GM18505 (cell line): ENCODE results near the gene PHKA2.

Experiments used
- ATAC-seq: cut with Tn5 transposase; IDR thresholded peaks from one replicate; pipeline ENCODE4 v1.9.1; 2021; ENCODE audit not compliant: unreplicated experiment
- POLR2A ChIP-seq: IDR thresholded peaks from 4 replicates; pipeline ENCODE4 v1.6.1; 2011; ENCODE audit warnings: borderline replicate concordance; ENCODE audit not compliant: insufficient read depth, insufficient read length; ENCODE audit errors: extremely low read depth

PHKA2 gene

GRCh38 chrX:18929775-18930174 lies 54.1 kb downstream of the PHKA2 start:
- TF ChIP-seq POLR2A: no peak
- ATAC-seq: no peak

- ATAC-seq: no peak
- no peak for TF ChIP-seq POLR2A
These were observed 56.4 kb downstream of the PHKA2 start for GRCh38 chrX:18927558-18927957.

- TF ChIP-seq POLR2A: no peak
- ATAC-seq: no peak
These were observed 59.3 kb downstream of the PHKA2 start for GRCh38 chrX:18924507-18925088.

GRCh38 chrX:18920566-18920965 lies 63.3 kb downstream of the PHKA2 start:
- no peak for TF ChIP-seq POLR2A
- ATAC-seq: no peak

GRCh38 chrX:18920079-18920478 lies 63.8 kb downstream of the PHKA2 start:
- no peak for ATAC-seq
- TF ChIP-seq POLR2A: no peak

- TF ChIP-seq POLR2A: no peak
- ATAC-seq: no peak
These were observed 66.1 kb downstream of the PHKA2 start for GRCh38 chrX:18917831-18918230.

GRCh38 chrX:18906286-18906685 lies 77.6 kb downstream of the PHKA2 start:
- no peak for ATAC-seq
- TF ChIP-seq POLR2A: no peak

GRCh38 chrX:18900401-18900976 lies 83.4 kb downstream of the PHKA2 start:
- ATAC-seq: no peak
- no peak for TF ChIP-seq POLR2A

- no peak for TF ChIP-seq POLR2A
- ATAC-seq: no peak
These were observed 84.0 kb downstream of the PHKA2 start for GRCh38 chrX:18899796-18900380.

- TF ChIP-seq POLR2A: no peak
These were observed 85.4 kb downstream of the PHKA2 start for GRCh38 chrX:18898492-18898891.

GRCh38 chrX:18898091-18898490 lies 85.8 kb downstream of the PHKA2 start:
- ATAC-seq: no peak
- TF ChIP-seq POLR2A: no peak

More at GRCh38 chrX:18898492-18898891, 85.4 kb downstream of the PHKA2 start:
- no peak for ATAC-seq

- no peak for ATAC-seq
- TF ChIP-seq POLR2A: no peak
These were observed 86.3 kb downstream of the PHKA2 start for GRCh38 chrX:18897611-18898010.

GRCh38 chrX:18896680-18897544 lies 87.0 kb downstream of the PHKA2 start:
- no peak for TF ChIP-seq POLR2A
- ATAC-seq: no peak
